HL-60 (cell line): ENCODE data around the gene SNAP23.

ENCODE experiments used
- POLR2AphosphoS5 ChIP-seq: IDR thresholded peaks from 2 replicates; pipeline ENCODE4 v1.6.1; 2012; ENCODE audit warnings: low read depth
- TF ChIP-seq, protein P1 (sequence below): IDR thresholded peaks from one replicate; pipeline ENCODE4 v1.5.1; 2011; ENCODE audit warnings: low read length, control low read depth, inconsistent platforms; ENCODE audit not compliant: insufficient read depth
- TF ChIP-seq, protein P2 (sequence below): IDR thresholded peaks from 2 replicates; pipeline ENCODE4 v1.6.1; 2012; ENCODE audit warnings: low read depth; ENCODE audit not compliant: insufficient replicate concordance

DNA sequence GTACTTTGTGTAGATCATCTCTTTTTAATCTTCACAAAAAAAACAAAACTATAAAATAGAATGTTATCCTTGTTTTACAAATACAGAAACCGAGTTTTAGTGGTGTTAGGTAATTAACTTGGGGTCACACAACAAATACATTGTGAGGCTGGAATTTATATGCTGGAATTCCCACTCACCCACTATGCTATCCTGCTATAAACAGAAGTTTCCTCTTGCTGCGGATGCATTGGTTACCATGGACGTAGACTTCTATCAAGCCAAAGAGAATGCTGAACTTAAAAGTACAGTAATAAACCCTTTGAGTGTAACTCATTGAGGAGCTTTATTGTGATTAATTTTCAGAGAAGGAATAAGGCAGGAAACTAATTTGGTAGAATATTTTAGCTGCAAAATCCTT is 9.2 kb downstream of the SNAP23 start:
- TF ChIP-seq, protein P1, sequence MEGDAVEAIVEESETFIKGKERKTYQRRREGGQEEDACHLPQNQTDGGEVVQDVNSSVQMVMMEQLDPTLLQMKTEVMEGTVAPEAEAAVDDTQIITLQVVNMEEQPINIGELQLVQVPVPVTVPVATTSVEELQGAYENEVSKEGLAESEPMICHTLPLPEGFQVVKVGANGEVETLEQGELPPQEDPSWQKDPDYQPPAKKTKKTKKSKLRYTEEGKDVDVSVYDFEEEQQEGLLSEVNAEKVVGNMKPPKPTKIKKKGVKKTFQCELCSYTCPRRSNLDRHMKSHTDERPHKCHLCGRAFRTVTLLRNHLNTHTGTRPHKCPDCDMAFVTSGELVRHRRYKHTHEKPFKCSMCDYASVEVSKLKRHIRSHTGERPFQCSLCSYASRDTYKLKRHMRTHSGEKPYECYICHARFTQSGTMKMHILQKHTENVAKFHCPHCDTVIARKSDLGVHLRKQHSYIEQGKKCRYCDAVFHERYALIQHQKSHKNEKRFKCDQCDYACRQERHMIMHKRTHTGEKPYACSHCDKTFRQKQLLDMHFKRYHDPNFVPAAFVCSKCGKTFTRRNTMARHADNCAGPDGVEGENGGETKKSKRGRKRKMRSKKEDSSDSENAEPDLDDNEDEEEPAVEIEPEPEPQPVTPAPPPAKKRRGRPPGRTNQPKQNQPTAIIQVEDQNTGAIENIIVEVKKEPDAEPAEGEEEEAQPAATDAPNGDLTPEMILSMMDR = no peak
- no peak for TF ChIP-seq POLR2AphosphoS5
- TF ChIP-seq, protein P2, sequence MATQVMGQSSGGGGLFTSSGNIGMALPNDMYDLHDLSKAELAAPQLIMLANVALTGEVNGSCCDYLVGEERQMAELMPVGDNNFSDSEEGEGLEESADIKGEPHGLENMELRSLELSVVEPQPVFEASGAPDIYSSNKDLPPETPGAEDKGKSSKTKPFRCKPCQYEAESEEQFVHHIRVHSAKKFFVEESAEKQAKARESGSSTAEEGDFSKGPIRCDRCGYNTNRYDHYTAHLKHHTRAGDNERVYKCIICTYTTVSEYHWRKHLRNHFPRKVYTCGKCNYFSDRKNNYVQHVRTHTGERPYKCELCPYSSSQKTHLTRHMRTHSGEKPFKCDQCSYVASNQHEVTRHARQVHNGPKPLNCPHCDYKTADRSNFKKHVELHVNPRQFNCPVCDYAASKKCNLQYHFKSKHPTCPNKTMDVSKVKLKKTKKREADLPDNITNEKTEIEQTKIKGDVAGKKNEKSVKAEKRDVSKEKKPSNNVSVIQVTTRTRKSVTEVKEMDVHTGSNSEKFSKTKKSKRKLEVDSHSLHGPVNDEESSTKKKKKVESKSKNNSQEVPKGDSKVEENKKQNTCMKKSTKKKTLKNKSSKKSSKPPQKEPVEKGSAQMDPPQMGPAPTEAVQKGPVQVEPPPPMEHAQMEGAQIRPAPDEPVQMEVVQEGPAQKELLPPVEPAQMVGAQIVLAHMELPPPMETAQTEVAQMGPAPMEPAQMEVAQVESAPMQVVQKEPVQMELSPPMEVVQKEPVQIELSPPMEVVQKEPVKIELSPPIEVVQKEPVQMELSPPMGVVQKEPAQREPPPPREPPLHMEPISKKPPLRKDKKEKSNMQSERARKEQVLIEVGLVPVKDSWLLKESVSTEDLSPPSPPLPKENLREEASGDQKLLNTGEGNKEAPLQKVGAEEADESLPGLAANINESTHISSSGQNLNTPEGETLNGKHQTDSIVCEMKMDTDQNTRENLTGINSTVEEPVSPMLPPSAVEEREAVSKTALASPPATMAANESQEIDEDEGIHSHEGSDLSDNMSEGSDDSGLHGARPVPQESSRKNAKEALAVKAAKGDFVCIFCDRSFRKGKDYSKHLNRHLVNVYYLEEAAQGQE = no peak
